GM10248 (cell line): ENCODE measurements around the gene AFDN.

Source experiments
- CTCF ChIA-PET: fragments of 300-600 bp; sonication (Branson Sonifier 250); formaldehyde crosslinking; extraction: SDS; loops from one replicate; lab custom pipeline; 2021; ENCODE audit warnings: antibody characterized with exemption; lab: Yijun Ruan, JAX
- POLR2A ChIA-PET: fragments of 350-650 bp; sonication (Branson Sonifier 250); formaldehyde crosslinking; extraction: SDS; loops from one replicate; lab custom pipeline; 2020; ENCODE audit warnings: antibody characterized with exemption; lab: Yijun Ruan, JAX
- DNase-seq: peaks from one replicate; pipeline ENCODE4 v3.0.0; 2012; ENCODE audit errors: extremely low spot score
- CTCF ChIP-seq: IDR thresholded peaks from 2 replicates; pipeline ENCODE4 v1.5.1; 2012; ENCODE audit warnings: mild to moderate bottlenecking, low read depth; ENCODE audit errors: extremely low read depth, missing control alignments, control extremely low read depth

The AFDN gene

GRCh38 chr6:167791091-167791779, 35.5 kb upstream of the AFDN start:
- no peak for TF ChIP-seq CTCF
- no peak for DNase-seq
- CTCF ChIA-PET, result interaction anchor here (1.1 kb wide), 1 partner anchor 9 kb away, joined by 4 read pairs; no protein-coding TSS in a partner anchor
- POLR2A ChIA-PET, result no interaction called here

- DNase-seq, result no peak
- ChIA-PET CTCF (interaction anchor here (1.1 kb wide), 2 partner anchors 10 to 27 kb away, joined by 3 to 4 read pairs; no protein-coding TSS in a partner anchor), POLR2A (no interaction called here)
- no peak for TF ChIP-seq CTCF
These were observed 34.8 kb upstream of the AFDN start for GRCh38 chr6:167791780-167792478.

GRCh38 chr6:167793421-167793820, 33.3 kb upstream of the AFDN start:
- POLR2A ChIA-PET, result no interaction called here
- TF ChIP-seq CTCF, result no peak
- no peak for DNase-seq

GRCh38 chr6:167794161-167795157, 32.3 kb upstream of the AFDN start:
- ChIA-PET POLR2A (no interaction called here), CTCF (no interaction called here)
- no peak for TF ChIP-seq CTCF

More at GRCh38 chr6:167793421-167793820, 33.3 kb upstream of the AFDN start:
- CTCF ChIA-PET, result no interaction called here

GRCh38 chr6:167795321-167795811, 31.3 kb upstream of the AFDN start:
- ChIA-PET POLR2A (no interaction called here), CTCF (no interaction called here)
- DNase-seq, result no peak
- no peak for TF ChIP-seq CTCF

More at GRCh38 chr6:167794161-167795157, 32.3 kb upstream of the AFDN start:
- no peak for DNase-seq

- CTCF ChIA-PET, result no interaction called here
These were observed 30.9 kb upstream of the AFDN start for GRCh38 chr6:167795874-167796191.

More at GRCh38 chr6:167795874-167796191, 30.9 kb upstream of the AFDN start:
- TF ChIP-seq CTCF, result no peak
- POLR2A ChIA-PET, result no interaction called here
- DNase-seq, result no peak
